ENCODE results near the gene DIRAS3.

DNA sequence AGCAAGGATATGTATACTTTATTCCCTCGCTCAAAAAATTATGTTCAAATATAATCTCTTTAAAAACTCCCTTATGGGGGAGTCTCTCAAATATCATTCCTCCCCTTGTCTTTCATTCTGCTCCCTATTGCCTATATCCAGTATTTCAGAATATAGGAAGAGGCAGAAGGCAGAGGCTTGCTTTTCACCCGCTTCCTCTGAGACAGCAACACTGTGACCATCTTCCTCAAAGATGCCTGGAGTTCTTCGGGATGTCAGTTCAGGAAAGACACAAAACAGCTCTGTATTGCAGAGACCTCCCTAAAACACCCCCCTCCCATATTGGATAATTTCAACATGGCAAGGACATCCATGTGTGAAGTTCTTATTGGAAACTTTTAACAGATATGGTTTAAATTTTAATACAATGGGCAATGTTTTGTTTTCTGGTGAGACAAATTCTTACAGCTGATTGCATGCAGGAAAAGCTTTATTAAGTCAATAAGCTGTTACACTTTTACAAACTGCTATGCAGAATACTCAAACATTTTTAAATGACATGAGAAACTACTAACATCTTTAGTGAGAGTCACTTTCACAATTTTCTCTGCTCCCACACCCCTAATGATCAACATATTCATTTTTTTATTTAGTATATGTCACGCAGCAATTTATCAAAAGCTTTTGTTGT lies 4.8 kb downstream of the DIRAS3 start:
- TF ChIP-seq CTCF (IDR thresholded peaks at IDR 0.05; ENCODE audit: control extremely low read depth in 1 of 3, insufficient read depth in 1 of 3, low read depth in 1 of 3, low read length in 3 of 3) (no peak), POLR2A (IDR thresholded peaks at IDR 0.05; ENCODE audit: control extremely low read depth in 1 of 2, low read depth in 2 of 2, low read length in 2 of 2) (no peak), POLR2AphosphoS5 (IDR thresholded peaks at IDR 0.05; ENCODE audit: low read depth, low read length) (no peak), HDAC6 (IDR thresholded peaks at IDR 0.05; ENCODE audit: low read depth, low read length) (no peak), EGR1 (IDR thresholded peaks at IDR 0.05; ENCODE audit: borderline replicate concordance, low read depth, low read length) (no peak), CTBP2 (IDR thresholded peaks at IDR 0.05; ENCODE audit: borderline replicate concordance, insufficient read depth, insufficient read length, low read length) (no peak), CREB1 (IDR thresholded peaks at IDR 0.05) (no peak), BCL11A (IDR thresholded peaks at IDR 0.05; ENCODE audit: low read depth in 2 of 2, low read length in 2 of 2) (no peak), EP300 (IDR thresholded peaks at IDR 0.05; ENCODE audit: borderline replicate concordance in 1 of 2, low read depth in 2 of 2, low read length in 2 of 2) (no peak)
- TF ChIP-seq, protein P1, sequence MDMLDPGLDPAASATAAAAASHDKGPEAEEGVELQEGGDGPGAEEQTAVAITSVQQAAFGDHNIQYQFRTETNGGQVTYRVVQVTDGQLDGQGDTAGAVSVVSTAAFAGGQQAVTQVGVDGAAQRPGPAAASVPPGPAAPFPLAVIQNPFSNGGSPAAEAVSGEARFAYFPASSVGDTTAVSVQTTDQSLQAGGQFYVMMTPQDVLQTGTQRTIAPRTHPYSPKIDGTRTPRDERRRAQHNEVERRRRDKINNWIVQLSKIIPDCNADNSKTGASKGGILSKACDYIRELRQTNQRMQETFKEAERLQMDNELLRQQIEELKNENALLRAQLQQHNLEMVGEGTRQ (IDR thresholded peaks at IDR 0.05; ENCODE audit: low read length) = no peak
- TF ChIP-seq, protein P2, sequence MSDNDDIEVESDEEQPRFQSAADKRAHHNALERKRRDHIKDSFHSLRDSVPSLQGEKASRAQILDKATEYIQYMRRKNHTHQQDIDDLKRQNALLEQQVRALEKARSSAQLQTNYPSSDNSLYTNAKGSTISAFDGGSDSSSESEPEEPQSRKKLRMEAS (IDR thresholded peaks at IDR 0.05) = no peak

All from H1 (cell line).